Mucosa of rectum (tissue), 2 donors: Measurements from ENCODE around the gene APOBEC3A.

Source experiments
- H3K27ac ChIP-seq, 2 donors: one replicate each; pipeline ENCODE4 v1.7.0; 2013; ENCODE audit warnings: inconsistent platforms in 2 of 2, low read depth in 2 of 2, low read length in 2 of 2
- H3K27me3 ChIP-seq, 2 donors: one replicate each; pipeline ENCODE4 v1.7.0; 2013; ENCODE audit warnings: low read length in 2 of 2; ENCODE audit not compliant: control insufficient read depth in 2 of 2, insufficient read depth in 2 of 2
- H3K36me3 ChIP-seq, 2 donors: one replicate each; pipeline ENCODE4 v1.7.0; 2013; ENCODE audit warnings: low read length in 2 of 2; ENCODE audit not compliant: control insufficient read depth in 2 of 2, insufficient read depth in 2 of 2
- H3K4me1 ChIP-seq, 2 donors: one replicate each; pipeline ENCODE4 v1.7.0; 2013; ENCODE audit warnings: low read length in 2 of 2, mild to moderate bottlenecking in 1 of 2; ENCODE audit not compliant: control insufficient read depth in 2 of 2, insufficient read depth in 2 of 2
- H3K4me3 ChIP-seq, 2 donors: one replicate each; pipeline ENCODE4 v1.7.0; 2013; ENCODE audit warnings: low read length in 2 of 2
- H3K9ac ChIP-seq, 2 donors: one replicate each; pipeline ENCODE4 v1.7.0; 2013; ENCODE audit warnings: low read length in 2 of 2, low read depth in 1 of 2, mild to moderate bottlenecking in 1 of 2
- H3K9me3 ChIP-seq, 2 donors: one replicate each; pipeline ENCODE4 v1.7.0; 2013; ENCODE audit warnings: low read length in 2 of 2; ENCODE audit not compliant: control insufficient read depth in 2 of 2
- donor health status: healthy.
- donor health status: Normal muscosa, but diverticular disease.

The APOBEC3A gene

GRCh38 chr22:38957046-38957770 lies at the start of gene APOBEC3A:
TSS of gene APOBEC3A (plus strand) at chr22:38957609. CDS start at chr22:38957692, 83 bp downstream.
- Histone ChIP-seq H3K36me3 (no peaks in the 10 kb centered on the region), H3K27ac (no peak within 1 kb of the TSS), H3K4me1 (peaks cover 20 to 21% of the 10 kb centered on the region in 2 donors), H3K27me3 (no peaks in the 10 kb centered on the region), H3K4me3 (no peak within 1 kb of the TSS), H3K9me3 (no peaks in the 10 kb centered on the region), H3K9ac (no peak within 1 kb of the TSS)

- Histone ChIP-seq H3K27me3 (peaks cover 4 to 7% of the 10 kb centered on the region in 2 donors), H3K9me3 (no peaks in the 10 kb centered on the region), H3K36me3 (no peaks in the 10 kb centered on the region)
Measured at GRCh38 chr22:38907767-38908166, 49.6 kb upstream of the APOBEC3A start.

GRCh38 chr22:38911434-38911833 lies 46.0 kb upstream of the APOBEC3A start:
- H3K36me3 ChIP-seq = no peaks in the 10 kb centered on the region
- H3K4me1 ChIP-seq = no peaks in the 10 kb centered on the region
- H3K27me3 ChIP-seq = peaks cover 6 to 11% of the 10 kb centered on the region in 2 donors
- no peak overlapping the region for H3K4me3 ChIP-seq
- H3K27ac ChIP-seq = no peak overlapping the region
- no peak overlapping the region for H3K9ac ChIP-seq
- H3K9me3 ChIP-seq = no peaks in the 10 kb centered on the region

More at GRCh38 chr22:38907767-38908166, 49.6 kb upstream of the APOBEC3A start:
- H3K4me1 ChIP-seq = no peaks in the 10 kb centered on the region
- H3K27ac ChIP-seq = no peak overlapping the region
- H3K9ac ChIP-seq = no peak overlapping the region
- H3K4me3 ChIP-seq = no peak overlapping the region

GRCh38 chr22:38919631-38920190 lies 37.7 kb upstream of the APOBEC3A start:
- Histone ChIP-seq H3K4me1 (peaks cover 30 to 38% of the 10 kb centered on the region in 2 donors), H3K9ac (no peak overlapping the region), H3K9me3 (no peaks in the 10 kb centered on the region)

GRCh38 chr22:38921120-38921519 lies 36.3 kb upstream of the APOBEC3A start:
- peaks cover 40 to 43% of the 10 kb centered on the region in 2 donors for H3K4me1 ChIP-seq
- H3K27ac ChIP-seq = peak overlapping the region; percentile 74 to 79
- H3K36me3 ChIP-seq = no peaks in the 10 kb centered on the region

More at GRCh38 chr22:38919631-38920190, 37.7 kb upstream of the APOBEC3A start:
- no peak overlapping the region for H3K27ac ChIP-seq
- H3K36me3 ChIP-seq = no peaks in the 10 kb centered on the region
- no peak overlapping the region for H3K4me3 ChIP-seq
- H3K27me3 ChIP-seq = peaks cover 0 to 2% of the 10 kb centered on the region in 2 donors

GRCh38 chr22:38921806-38922205 lies 35.6 kb upstream of the APOBEC3A start:
- no peaks in the 10 kb centered on the region for H3K27me3 ChIP-seq
- H3K36me3 ChIP-seq = no peaks in the 10 kb centered on the region
- H3K9me3 ChIP-seq = no peaks in the 10 kb centered on the region
- no peak overlapping the region for H3K4me3 ChIP-seq
- H3K4me1 ChIP-seq = peaks cover 40 to 43% of the 10 kb centered on the region in 2 donors
- peak overlapping the region in 1 of 2 donors; percentile 49 for H3K9ac ChIP-seq
- H3K27ac ChIP-seq = peak overlapping the region; percentile 74 to 79

More at GRCh38 chr22:38921120-38921519, 36.3 kb upstream of the APOBEC3A start:
- no peaks in the 10 kb centered on the region for H3K27me3 ChIP-seq
- H3K4me3 ChIP-seq = no peak overlapping the region
- peak overlapping the region in 1 of 2 donors; percentile 49 for H3K9ac ChIP-seq
- no peaks in the 10 kb centered on the region for H3K9me3 ChIP-seq

GRCh38 chr22:38923463-38924346 lies 33.7 kb upstream of the APOBEC3A start:
- H3K27me3 ChIP-seq = no peaks in the 10 kb centered on the region
- H3K4me1 ChIP-seq = peaks cover 45 to 48% of the 10 kb centered on the region in 2 donors
- H3K9ac ChIP-seq = peak overlapping the region; percentile 49 to 58
- H3K27ac ChIP-seq = peak overlapping the region; percentile 84 to 93
- H3K36me3 ChIP-seq = no peaks in the 10 kb centered on the region
- H3K9me3 ChIP-seq = no peaks in the 10 kb centered on the region
- H3K4me3 ChIP-seq = peak overlapping the region; percentile 49 to 64

GRCh38 chr22:38924347-38924952 lies 33.0 kb upstream of the APOBEC3A start:
- Histone ChIP-seq H3K27ac (peak overlapping the region; percentile 84 to 93), H3K9ac (peak overlapping the region; percentile 49 to 58), H3K4me3 (peak overlapping the region in 1 of 2 donors; percentile 64), H3K27me3 (no peaks in the 10 kb centered on the region), H3K4me1 (peaks cover 45 to 48% of the 10 kb centered on the region in 2 donors), H3K36me3 (no peaks in the 10 kb centered on the region), H3K9me3 (no peaks in the 10 kb centered on the region)

- Histone ChIP-seq H3K4me3 (no peak overlapping the region), H3K9ac (no peak overlapping the region), H3K27me3 (no peaks in the 10 kb centered on the region), H3K9me3 (no peaks in the 10 kb centered on the region), H3K36me3 (no peaks in the 10 kb centered on the region), H3K27ac (no peak overlapping the region), H3K4me1 (peaks cover 45 to 48% of the 10 kb centered on the region in 2 donors)
Measured at GRCh38 chr22:38925571-38926041, 31.8 kb upstream of the APOBEC3A start.
